T-helper 1 cell treated with Interleukin-12 subunit alpha and Interleukin-12 subunit beta and Interleukin-4 antibody, amounts not matched to agents 30 μg/mL and 1 μg/mL, for 36 hours (primary cell): ENCODE measurements around the gene ARL2BP.

Source experiments
- H3K27ac Mint-ChIP-seq: one replicate; pipeline ENCODE4 v1.8.0; 2021; ENCODE audit warnings: mild to moderate bottlenecking, mixed read lengths
- H3K27me3 Mint-ChIP-seq: one replicate; pipeline ENCODE4 v1.8.0; 2021; ENCODE audit warnings: low read depth, mixed read lengths
- H3K36me3 Mint-ChIP-seq: one replicate; pipeline ENCODE4 v1.8.0; 2021; ENCODE audit warnings: low read depth, mixed read lengths
- H3K4me1 Mint-ChIP-seq: one replicate; pipeline ENCODE4 v1.8.0; 2021; ENCODE audit warnings: low read depth, mixed read lengths
- H3K4me3 Mint-ChIP-seq: one replicate; pipeline ENCODE4 v1.8.0; 2021; ENCODE audit warnings: mild to moderate bottlenecking, moderate library complexity, mixed read lengths
- H3K9me3 Mint-ChIP-seq: one replicate; pipeline ENCODE4 v1.8.0; 2021; ENCODE audit warnings: mixed read lengths

The ARL2BP gene

DNA sequence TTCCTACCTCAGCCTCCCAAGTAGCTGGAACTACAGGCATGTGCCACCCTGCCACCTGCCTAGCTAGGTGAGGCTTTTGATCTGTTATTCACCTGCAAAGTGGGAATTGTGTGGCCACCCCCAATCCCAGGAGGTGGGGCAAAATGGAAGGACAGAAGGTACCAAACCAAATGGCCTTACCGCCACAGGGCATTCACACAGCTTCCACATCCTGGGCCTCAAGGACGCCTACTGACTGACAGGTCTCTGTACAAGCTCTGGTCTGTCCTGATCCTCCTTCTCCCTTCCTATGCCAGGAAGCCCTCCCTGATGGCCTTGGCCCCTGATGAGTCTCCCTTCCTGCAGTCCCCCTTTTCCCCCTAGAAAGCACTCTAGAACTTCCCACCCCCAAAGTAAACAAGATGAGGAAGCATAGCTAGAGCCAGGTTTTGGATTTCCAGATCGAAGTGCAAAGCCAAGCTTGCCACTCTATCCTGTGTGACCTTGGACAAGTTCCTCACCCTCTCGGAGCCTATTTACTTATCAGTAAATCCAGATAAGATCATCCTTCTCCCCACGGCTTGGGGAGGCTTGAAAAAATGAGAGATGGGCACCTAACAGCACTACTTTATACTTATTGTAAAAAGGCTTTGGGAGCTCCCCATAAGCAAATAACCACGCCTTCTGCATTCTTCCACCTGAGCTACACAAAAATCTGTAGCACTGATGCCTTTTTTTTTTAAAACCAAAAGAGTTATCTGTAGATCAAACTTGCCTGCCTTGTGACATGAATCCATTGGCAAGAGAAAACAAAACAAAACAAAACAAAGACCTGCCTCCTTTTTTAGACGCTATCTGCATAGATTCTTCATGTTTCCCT is 35.0 kb downstream of the ARL2BP start:
- Mint-ChIP-seq H3K27me3 (peaks cover 40% of the 10 kb centered on the region), H3K4me1 (peaks cover 35% of the 10 kb centered on the region), H3K27ac (no peak overlapping the region), H3K36me3 (no peaks in the 10 kb centered on the region), H3K9me3 (no peaks in the 10 kb centered on the region), H3K4me3 (no peak overlapping the region)

DNA sequence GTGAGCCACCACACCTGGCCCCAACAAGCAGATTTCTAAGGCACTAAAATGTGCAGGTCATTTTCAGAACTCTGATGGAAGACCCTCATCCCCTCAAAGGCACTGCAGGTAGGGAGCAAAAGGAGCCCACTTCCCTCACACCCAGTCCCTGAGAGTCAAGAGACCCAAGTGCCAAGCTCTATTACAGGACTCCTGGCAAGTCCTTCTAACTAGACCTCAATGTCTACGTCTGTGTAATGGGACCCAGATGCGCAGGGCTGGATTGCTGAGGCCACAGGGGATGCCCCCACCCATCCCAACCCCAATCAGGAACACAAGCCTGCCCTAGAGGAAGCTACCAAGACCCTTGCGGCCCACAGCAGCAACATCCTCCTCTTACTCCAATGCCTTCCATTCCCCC is 36.7 kb downstream of the ARL2BP start:
- Mint-ChIP-seq H3K27ac (peak overlapping the region; percentile 8), H3K27me3 (peaks cover 44% of the 10 kb centered on the region), H3K9me3 (no peaks in the 10 kb centered on the region), H3K4me3 (no peak overlapping the region), H3K4me1 (peaks cover 31% of the 10 kb centered on the region), H3K36me3 (no peaks in the 10 kb centered on the region)

DNA sequence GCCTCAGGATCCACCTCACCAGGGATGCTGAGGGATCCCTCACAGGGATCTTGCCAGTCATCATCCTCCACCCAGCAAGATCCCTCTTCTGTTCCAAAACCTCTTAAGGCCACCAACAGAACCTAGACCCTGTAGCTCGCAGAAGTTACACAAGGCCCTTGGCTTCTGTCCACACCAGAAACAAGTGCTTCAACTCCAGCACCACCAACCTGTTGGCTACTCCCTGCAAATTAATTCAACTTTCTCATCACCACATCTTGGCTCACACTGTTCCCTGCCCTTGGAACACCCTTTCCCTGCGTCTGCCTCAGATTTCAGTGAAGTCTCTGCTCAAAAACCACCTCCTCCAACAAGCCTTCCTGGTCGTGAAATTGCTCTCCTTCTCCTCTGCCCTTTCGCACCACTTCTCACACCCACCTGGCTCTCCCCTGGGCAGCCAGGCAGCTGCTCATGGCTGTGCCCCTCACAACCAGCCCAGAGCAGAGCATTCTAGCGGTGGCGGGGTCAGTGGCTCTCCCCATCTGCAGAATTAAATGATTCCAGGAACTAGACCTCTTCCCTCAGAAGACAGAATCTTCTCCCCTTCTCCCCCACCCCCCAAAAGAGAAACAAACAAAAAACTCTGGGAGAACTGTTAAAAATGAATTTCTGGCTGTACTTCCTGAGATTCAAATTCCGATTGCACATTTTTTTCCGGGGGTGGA is 37.6 kb downstream of the ARL2BP start:
- Mint-ChIP-seq H3K4me3 (no peak overlapping the region), H3K27me3 (peaks cover 42% of the 10 kb centered on the region), H3K9me3 (no peaks in the 10 kb centered on the region), H3K27ac (no peak overlapping the region), H3K36me3 (no peaks in the 10 kb centered on the region), H3K4me1 (peaks cover 24% of the 10 kb centered on the region)

DNA sequence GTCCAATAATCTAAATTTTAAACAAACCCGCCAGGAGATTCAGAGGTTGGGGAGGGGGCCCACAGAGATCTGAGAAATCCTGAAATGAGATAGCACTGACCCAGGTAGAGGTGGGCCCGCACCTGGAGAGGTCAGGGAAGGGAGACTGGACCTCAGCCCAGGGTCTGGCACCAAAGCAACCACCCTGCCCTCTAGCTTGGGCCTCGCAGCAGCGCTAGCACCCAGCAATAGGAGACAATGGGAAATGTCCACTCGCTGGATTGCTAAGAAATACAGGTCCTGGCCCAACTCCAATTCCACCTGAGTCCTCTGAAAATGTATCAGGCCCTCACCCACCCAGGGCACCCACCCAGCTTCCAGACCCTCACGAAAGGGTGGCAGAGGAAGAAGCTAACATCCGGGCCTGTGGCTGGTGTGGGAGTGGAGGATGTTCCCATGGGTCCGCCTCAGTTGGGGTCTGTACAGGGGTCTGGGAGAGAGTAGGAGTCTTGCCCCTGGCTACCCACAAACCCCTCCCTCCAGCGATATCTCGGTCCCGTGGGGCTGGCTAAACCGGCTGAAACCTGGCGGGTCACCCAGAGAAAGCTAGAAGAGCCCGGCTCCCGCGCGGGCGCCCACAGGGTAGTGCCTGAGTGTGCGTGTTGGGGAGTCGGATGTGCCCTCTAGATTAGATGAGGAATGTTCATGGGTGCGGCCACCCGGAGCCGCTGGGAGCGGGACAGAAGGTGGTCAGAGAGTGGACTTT is 38.3 kb downstream of the ARL2BP start:
- H3K27me3 Mint-ChIP-seq: peaks cover 39% of the 10 kb centered on the region
- peaks cover 19% of the 10 kb centered on the region for H3K4me1 Mint-ChIP-seq
- H3K36me3 Mint-ChIP-seq: no peaks in the 10 kb centered on the region
- H3K9me3 Mint-ChIP-seq: no peaks in the 10 kb centered on the region
- peak overlapping the region; percentile 81 for H3K4me3 Mint-ChIP-seq
- no peak overlapping the region for H3K27ac Mint-ChIP-seq

DNA sequence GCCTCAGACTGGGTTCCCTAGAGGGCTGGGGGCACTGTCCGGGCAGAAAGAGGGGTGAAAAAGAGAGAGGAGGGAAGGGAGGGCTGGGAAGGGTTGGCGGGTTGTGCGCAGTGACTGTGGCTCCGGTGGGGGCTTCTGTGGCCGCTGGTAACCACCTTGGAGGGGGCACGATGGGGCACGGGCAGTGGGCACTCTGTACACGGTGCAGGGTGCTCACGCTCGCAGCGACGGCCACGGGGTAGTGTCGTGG is 38.8 kb downstream of the ARL2BP start:
- Mint-ChIP-seq H3K4me1 (peaks cover 19% of the 10 kb centered on the region), H3K36me3 (no peaks in the 10 kb centered on the region), H3K9me3 (no peaks in the 10 kb centered on the region), H3K4me3 (peak overlapping the region; percentile 81), H3K27ac (no peak overlapping the region), H3K27me3 (peaks cover 39% of the 10 kb centered on the region)

DNA sequence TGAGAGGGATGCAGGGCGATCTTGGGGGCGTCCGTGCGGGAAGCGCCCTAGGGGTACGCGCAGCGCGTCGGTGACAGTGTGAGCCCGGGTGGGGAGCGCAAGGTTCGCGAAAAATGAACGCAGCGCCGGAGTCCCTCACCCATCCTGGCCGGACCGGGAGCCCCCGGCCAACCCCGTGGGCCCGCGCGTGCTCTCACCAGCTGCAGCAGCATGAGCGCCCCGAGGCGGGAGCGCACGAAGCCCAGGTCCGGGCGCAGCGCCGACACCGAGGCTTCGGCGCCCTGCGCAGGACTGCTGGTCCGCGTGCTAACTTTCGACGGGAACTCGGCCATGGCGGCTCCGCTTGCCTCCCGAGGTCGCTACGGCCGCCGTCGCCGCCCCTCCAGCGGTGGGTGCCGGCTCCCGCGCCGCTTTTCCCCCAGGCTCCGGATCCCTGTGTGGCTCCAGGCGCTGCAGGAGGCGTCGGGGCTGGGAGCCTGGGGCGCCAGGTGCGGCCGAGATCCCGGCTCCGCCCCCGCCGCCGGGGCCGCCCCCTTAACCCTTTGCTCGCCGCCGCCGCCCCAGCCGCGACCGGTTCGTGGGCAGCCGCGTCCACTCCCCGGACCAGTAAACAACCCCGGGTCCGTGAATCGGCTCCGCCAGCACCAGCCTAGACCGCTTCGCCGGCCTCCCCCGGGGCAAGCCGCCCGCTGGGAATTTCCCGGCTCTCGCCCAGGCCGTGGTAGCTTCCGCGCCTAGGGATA is 39.3 kb downstream of the ARL2BP start, which contains the start of gene PLLP:
Gene PLLP (minus strand): TSS at position 464 of the 743 bp plus-strand sequence. CDS start 132 bp downstream, at position 332.
- Mint-ChIP-seq H3K4me3 (peak within 1 kb of the TSS; percentile 81), H3K9me3 (no peaks in the 10 kb centered on the region), H3K27me3 (peaks cover 39% of the 10 kb centered on the region), H3K27ac (no peak within 1 kb of the TSS), H3K36me3 (no peaks in the 10 kb centered on the region), H3K4me1 (peaks cover 22% of the 10 kb centered on the region)

DNA sequence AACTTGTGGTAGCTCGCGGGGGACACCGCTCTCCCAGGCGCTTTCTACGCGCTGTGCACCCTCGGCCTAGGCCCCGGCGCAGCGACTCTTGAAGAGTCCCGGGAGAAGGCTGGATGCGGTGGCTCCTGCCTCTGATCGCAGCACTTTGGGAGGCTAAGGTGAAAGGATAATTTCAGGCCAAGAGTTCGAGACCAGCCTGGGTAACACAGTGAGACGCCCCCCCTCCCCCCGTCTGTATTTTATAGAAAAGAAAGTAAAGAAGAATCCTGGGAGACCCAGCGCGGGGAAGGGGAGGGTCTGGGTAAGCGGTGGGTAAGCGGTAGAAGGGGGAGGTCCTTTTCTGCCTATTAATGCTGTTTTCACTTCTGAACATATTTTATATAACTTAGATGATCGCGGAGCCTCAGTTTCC is 39.9 kb downstream of the ARL2BP start:
- Mint-ChIP-seq H3K27me3 (peaks cover 39% of the 10 kb centered on the region), H3K9me3 (no peaks in the 10 kb centered on the region), H3K4me1 (peaks cover 25% of the 10 kb centered on the region), H3K36me3 (no peaks in the 10 kb centered on the region), H3K4me3 (peak overlapping the region; percentile 70), H3K27ac (no peak overlapping the region)

DNA sequence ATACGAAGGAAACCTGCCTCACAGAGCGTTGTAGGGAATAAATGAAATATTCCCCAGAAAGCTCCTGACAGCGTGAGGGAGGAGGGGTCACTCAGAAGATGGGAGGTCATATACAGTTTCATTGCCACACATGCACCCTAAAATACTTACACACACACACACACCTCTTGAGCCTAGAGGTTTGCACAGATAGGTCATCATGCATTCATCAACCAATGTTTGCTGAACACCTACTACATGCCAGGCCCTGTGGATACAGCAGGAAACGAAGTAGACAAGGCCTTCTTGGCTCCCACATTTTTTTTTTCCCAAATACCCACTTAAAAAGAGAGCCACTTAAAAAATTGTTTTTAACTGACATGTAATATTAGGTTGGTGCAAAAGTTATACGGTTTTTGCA is 40.3 kb downstream of the ARL2BP start:
- no peaks in the 10 kb centered on the region for H3K36me3 Mint-ChIP-seq
- peaks cover 38% of the 10 kb centered on the region for H3K27me3 Mint-ChIP-seq
- no peaks in the 10 kb centered on the region for H3K9me3 Mint-ChIP-seq
- H3K27ac Mint-ChIP-seq: no peak overlapping the region
- no peak overlapping the region for H3K4me3 Mint-ChIP-seq
- H3K4me1 Mint-ChIP-seq: peaks cover 27% of the 10 kb centered on the region

DNA sequence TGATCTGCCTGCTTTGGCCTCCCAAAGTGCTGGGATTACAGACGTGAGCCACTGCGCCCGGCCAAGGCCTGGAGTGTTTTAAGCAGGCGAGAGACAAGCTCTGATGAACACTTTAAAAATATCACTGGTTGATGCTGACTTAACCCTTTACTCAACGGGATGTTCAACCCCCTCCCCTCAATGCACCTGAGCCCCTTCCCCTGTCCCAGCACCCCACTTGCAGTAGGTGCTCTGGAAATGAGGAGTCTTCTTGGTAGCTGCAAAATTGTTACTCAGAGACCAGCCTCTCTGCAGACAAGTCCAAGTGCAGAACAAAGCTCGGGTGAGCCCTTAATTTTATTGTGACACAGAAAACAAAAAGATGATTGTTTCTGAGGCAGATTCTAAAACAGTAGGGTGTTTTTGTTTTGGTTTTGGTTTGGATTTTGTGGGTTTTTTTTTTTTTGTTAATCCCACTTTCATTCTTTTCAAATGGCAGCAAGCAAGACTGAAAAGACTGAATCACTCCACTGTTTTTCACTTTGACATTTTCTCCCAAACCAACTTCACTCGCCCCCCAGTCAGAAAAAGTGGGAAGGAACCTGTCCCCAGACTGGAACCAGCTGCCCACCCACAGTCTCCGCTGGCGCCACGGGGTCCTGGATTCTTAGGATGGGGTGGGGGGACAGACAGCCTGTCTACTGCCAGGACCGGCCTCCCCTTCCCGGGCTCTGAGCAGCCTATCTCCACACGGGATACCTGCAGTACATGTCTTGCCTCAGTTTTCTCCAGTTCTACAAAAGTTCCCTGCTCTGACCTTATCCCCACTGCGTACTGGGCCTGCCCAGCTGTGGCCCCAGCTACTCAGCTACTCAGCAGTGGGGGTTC is 44.6 kb downstream of the ARL2BP start:
- no peaks in the 10 kb centered on the region for H3K36me3 Mint-ChIP-seq
- peaks cover 16% of the 10 kb centered on the region for H3K4me1 Mint-ChIP-seq
- H3K4me3 Mint-ChIP-seq: no peak overlapping the region
- H3K27ac Mint-ChIP-seq: peak overlapping the region; percentile 59
- no peaks in the 10 kb centered on the region for H3K9me3 Mint-ChIP-seq
- H3K27me3 Mint-ChIP-seq: peaks cover 7% of the 10 kb centered on the region

DNA sequence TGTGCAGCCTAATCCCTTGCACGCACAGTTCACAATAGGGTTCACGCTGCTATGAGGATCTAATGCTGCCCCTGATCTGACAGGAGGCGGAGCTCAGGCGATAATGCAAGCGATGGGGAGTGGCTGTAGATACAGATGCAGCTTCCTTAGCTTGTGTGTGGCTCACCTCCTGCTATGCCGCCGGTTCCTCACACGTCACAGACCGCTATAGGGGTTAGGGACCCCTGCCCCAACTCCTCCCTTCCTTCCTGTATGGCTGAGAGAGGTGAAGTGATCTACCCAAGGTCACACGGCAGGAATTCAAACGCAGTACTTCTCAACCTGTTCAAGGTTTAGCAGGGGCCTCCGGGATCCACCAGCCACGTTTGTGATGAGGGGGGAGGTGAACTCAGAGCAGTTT is 52.8 kb downstream of the ARL2BP start:
- Mint-ChIP-seq H3K27ac (peak overlapping the region; percentile 85), H3K4me1 (peaks cover 10% of the 10 kb centered on the region), H3K27me3 (peaks cover 3% of the 10 kb centered on the region), H3K4me3 (peak overlapping the region; percentile 70), H3K36me3 (no peaks in the 10 kb centered on the region), H3K9me3 (no peaks in the 10 kb centered on the region)

DNA sequence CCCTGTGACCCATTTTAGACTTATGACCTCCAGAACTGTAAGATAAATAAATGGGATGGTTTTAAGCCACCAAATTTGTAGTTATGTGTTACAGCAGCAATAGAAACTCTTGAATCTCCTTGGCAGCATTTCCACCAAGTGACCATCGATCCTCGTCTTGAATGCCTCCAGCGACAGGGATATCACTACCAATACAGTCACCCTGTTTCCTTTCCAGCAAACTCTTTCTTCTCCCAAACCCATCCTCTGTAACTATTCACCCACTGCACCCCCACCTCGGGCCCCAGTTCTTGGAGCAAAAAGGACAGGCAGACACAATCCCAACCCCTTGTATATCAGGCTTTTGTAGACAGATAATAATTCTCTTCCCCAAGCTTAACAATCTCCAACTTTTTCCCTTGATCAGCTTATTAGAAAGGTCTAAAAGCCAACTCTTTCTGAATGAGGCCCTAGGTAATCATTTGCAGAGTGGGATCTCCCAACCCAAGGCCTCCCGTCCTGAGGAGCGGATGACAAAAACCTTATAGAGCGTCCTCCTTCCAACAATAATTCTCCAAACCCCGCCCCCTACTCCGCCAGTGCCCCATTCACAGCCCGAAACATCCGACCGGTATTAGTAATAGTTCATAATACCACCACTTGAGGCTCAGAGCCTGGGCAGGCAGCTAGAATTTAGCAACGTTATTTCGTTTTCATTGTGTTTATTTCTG is 54.1 kb downstream of the ARL2BP start:
- peaks cover 3% of the 10 kb centered on the region for H3K27me3 Mint-ChIP-seq
- no peak overlapping the region for H3K4me3 Mint-ChIP-seq
- H3K27ac Mint-ChIP-seq: no peak overlapping the region
- H3K4me1 Mint-ChIP-seq: peaks cover 17% of the 10 kb centered on the region
- H3K36me3 Mint-ChIP-seq: no peaks in the 10 kb centered on the region
- H3K9me3 Mint-ChIP-seq: no peaks in the 10 kb centered on the region

DNA sequence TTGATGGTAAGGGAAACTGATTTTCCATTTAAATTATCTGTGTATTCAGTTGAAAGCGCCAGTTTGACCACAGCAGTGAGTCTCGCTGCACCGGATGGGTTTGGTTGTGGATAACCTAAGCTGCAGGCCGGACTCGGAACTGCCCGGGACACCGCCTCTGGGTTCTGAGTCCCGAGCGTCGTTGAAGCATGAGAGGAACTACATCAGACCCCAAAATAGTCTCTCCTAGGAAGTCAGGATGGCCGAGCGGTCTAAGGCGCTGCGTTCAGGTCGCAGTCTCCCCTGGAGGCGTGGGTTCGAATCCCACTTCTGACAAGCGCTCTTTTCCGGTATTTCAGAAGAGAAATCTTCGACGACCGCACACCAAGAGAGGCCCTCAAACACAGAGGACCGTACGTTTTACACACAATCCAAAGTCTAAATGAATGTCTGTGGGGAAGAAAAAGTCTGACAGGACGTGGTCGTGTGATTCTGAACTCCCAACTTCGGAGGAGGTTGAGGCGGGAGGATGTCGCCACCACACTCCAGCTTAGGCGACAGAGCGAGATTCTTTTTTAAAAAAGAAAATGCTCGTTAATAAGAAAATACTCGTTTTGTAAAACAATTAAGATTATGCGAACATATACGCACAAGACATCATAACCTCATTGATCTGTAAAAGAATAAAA is 54.8 kb downstream of the ARL2BP start:
- Mint-ChIP-seq H3K9me3 (no peaks in the 10 kb centered on the region), H3K27me3 (peaks cover 3% of the 10 kb centered on the region), H3K27ac (no peak overlapping the region), H3K36me3 (no peaks in the 10 kb centered on the region), H3K4me3 (no peak overlapping the region), H3K4me1 (peaks cover 20% of the 10 kb centered on the region)
